Liver (tissue), 3 donors: Measurements from ENCODE around the gene PPP1R2B.

Experiments used
- CTCF ChIP-seq: fragments of 150-350 bp; IDR thresholded peaks from 2 replicates; pipeline ENCODE4 v1.5.1; 2017; ENCODE audit warnings: improper control_type of control experiment, low read depth, low read length; ENCODE audit not compliant: missing input control
- EGR1 ChIP-seq, 2 donors: IDR thresholded peaks; 2 replicates each; pipeline ENCODE4 v1.6.1; 2016 to 2018; ENCODE audit warnings: antibody characterized with exemption in 2 of 2, low read depth in 2 of 2
- RAD21 ChIP-seq, 2 donors: IDR thresholded peaks; 2 replicates each; pipeline ENCODE4 v1.6.1; 2016; ENCODE audit warnings: antibody characterized with exemption in 2 of 2, mild to moderate bottlenecking in 2 of 2
- TAF1 ChIP-seq: conservative IDR thresholded peaks from 2 replicates; pipeline ENCODE4 v1.6.1; 2016; ENCODE audit warnings: antibody characterized with exemption, mild to moderate bottlenecking
- donor health status: healthy.
- donor health status: healthy.

- TF ChIP-seq CTCF (no peak), RAD21 (IDR thresholded peaks at IDR 0.05) (no peak), EGR1 (IDR thresholded peaks at IDR 0.05; ENCODE audit: low read depth in 2 of 2) (no peak), TAF1 (no peak)
Measured at GRCh38 chr5:156892864-156893263, 42.8 kb downstream of the PPP1R2B start.
